GM12878 (cell line): Measurements from ENCODE around the gene TDRD9. TPM values are rescaled to one million over a fixed set of nuclear protein-coding genes. Genes with fewer than 3 reads are reported as not detected.
"Not testable (repeated sequence)": the region's sequence is repeated elsewhere in the genome, so short reads cannot be mapped to it uniquely, and the experiment has no call there.

Experiments used
- ATAC-seq: fragments of 200-7000 bp; cut with Tn5 transposase; 3 replicates; pipeline ENCODE4 v1.9.1; 2020; ENCODE audit warnings: mild to moderate bottlenecking, moderate library complexity
- BruUV-seq: library from RNA; stranded (reverse); fragments of 400-500 nt; replicated peaks from 2 replicates; lab custom pipeline; 2021; lab: Mats Ljungman, UMichigan
- CTCF ChIA-PET: fragments of 300-600 bp; sonication (Branson Sonifier 250); formaldehyde crosslinking; extraction: SDS; loops from one replicate; lab custom pipeline; 2021; ENCODE audit warnings: inconsistent platforms; lab: Yijun Ruan, JAX
- POLR2A ChIA-PET: fragments of 350-600 bp; formaldehyde crosslinking; extraction: SDS; loops from one replicate; lab custom pipeline; 2021; ENCODE audit warnings: inconsistent platforms; lab: Charles Lee
- RAD21 ChIA-PET: fragments of 300-600 bp; sonication (Branson Sonifier 250); formaldehyde crosslinking; loops from one replicate; lab custom pipeline; 2023; ENCODE audit warnings: antibody characterized with exemption; ENCODE audit not compliant: unreplicated experiment; lab: Charles Lee
- SMC1A ChIA-PET: fragments of 300-600 bp; sonication (Branson Sonifier 250); formaldehyde crosslinking; loops from one replicate; lab custom pipeline; 2023; ENCODE audit not compliant: unreplicated experiment, uncharacterized antibody; lab: Charles Lee
- DNase-seq: peaks from one replicate; pipeline ENCODE4 v3.0.0-alpha.2; 2011; ENCODE audit warnings: low read depth, low spot score
- FAIRE-seq: peaks from 3 replicates; lab custom pipeline; 2011; peaks lifted over from hg19 to GRCh38; lab: Jason Lieb, UNC
- H2AFZ ChIP-seq: 2 replicates; pipeline ENCODE4 v1.6.0; 2011; ENCODE audit warnings: low read depth, low read length, control low read depth; ENCODE audit not compliant: control insufficient read depth
- H3K27ac ChIP-seq: 2 replicates; pipeline ENCODE4 v1.5.1; 2011; ENCODE audit warnings: control low read depth; ENCODE audit not compliant: control insufficient read depth, insufficient read depth
- H3K27me3 ChIP-seq, 2 experiments: replicated peaks in 1 of 2; 2 replicates each; pipeline versions ENCODE4 v1.6.0 to v1.6.1; 2011; ENCODE audit warnings: low read length in 1 of 2; ENCODE audit not compliant: control insufficient read depth in 2 of 2, insufficient read depth in 2 of 2
- H3K36me3 ChIP-seq, 2 experiments: 2 replicates each; pipeline ENCODE4 v1.5.1; 2011; ENCODE audit warnings: low read length in 1 of 2; ENCODE audit not compliant: control insufficient read depth in 2 of 2, insufficient read depth in 2 of 2
- H3K4me1 ChIP-seq: 2 replicates; pipeline ENCODE4 v1.6.1; 2011; ENCODE audit warnings: mild to moderate bottlenecking, low read length, moderate library complexity, mixed read lengths; ENCODE audit not compliant: control insufficient read depth, insufficient read depth
- H3K4me2 ChIP-seq: 2 replicates; pipeline ENCODE4 v1.6.0; 2011; ENCODE audit warnings: control low read depth; ENCODE audit not compliant: control insufficient read depth, insufficient read depth
- H3K4me3 ChIP-seq: fragments of 200-600 bp; sonication (generic); 2 replicates; pipeline ENCODE4 v1.5.1; 2016
- H3K79me2 ChIP-seq: 2 replicates; pipeline ENCODE4 v1.6.0; 2011; ENCODE audit warnings: low read length; ENCODE audit not compliant: control insufficient read depth, insufficient read depth
- H3K9ac ChIP-seq: 2 replicates; pipeline ENCODE4 v1.8.0; 2011; ENCODE audit warnings: low read length, control low read depth, mixed read lengths; ENCODE audit not compliant: control insufficient read depth, insufficient read depth
- H3K9me3 ChIP-seq: replicated peaks from 3 replicates; pipeline ENCODE4 v1.5.1; 2011; ENCODE audit warnings: mild to moderate bottlenecking, low read length; ENCODE audit not compliant: control insufficient read depth, insufficient read depth
- H4K20me1 ChIP-seq: 2 replicates; pipeline ENCODE4 v1.6.0; 2011; ENCODE audit not compliant: control insufficient read depth, insufficient read depth
- CHD4 ChIP-seq: fragments of 200-600 bp; sonication (generic); IDR thresholded peaks from 2 replicates; pipeline ENCODE4 v1.6.1; 2016; ENCODE audit warnings: mild to moderate bottlenecking
- FOXM1 ChIP-seq: IDR thresholded peaks from 2 replicates; pipeline ENCODE4 v1.6.1; 2012; ENCODE audit warnings: low read depth, mild to moderate bottlenecking, inconsistent platforms, low read length, moderate library complexity
- IKZF2 ChIP-seq, 2 experiments: fragments of 450-650 bp; IDR thresholded peaks; 2 replicates each; pipeline ENCODE4 v1.6.1; 2017; ENCODE audit warnings: mild to moderate bottlenecking in 2 of 2, moderate library complexity in 2 of 2
- MEF2A ChIP-seq: IDR thresholded peaks from 2 replicates; pipeline ENCODE4 v1.6.1; 2011; ENCODE audit warnings: low read depth, mild to moderate bottlenecking, low read length, moderate library complexity; ENCODE audit not compliant: insufficient read depth
- NR2C1 ChIP-seq: fragments of 450-650 bp; IDR thresholded peaks from 2 replicates; pipeline ENCODE4 v1.6.1; 2017; ENCODE audit warnings: antibody characterized with exemption, mild to moderate bottlenecking, moderate library complexity
- NR2C2 ChIP-seq: IDR thresholded peaks from 2 replicates; pipeline ENCODE4 v1.6.1; 2011; ENCODE audit warnings: borderline replicate concordance, low read depth; ENCODE audit not compliant: control insufficient read depth, insufficient read length
- TCF3 ChIP-seq: IDR thresholded peaks from 2 replicates; pipeline ENCODE4 v1.6.1; 2012; ENCODE audit warnings: low read depth, mild to moderate bottlenecking, low read length, borderline replicate concordance; ENCODE audit not compliant: insufficient read depth
- WGBS: methylation state at CpG from one replicate; pipeline ENCODE4 v1.1.6; 2016; ENCODE audit warnings: low lambda C conversion rate; ENCODE audit not compliant: insufficient replicate concordance, insufficient coverage; ENCODE audit errors: missing lambda C conversion rate; 5-methylcytosine and 5-hydroxymethylcytosine counted together
- in situ Hi-C: fragments of 300-500 bp; cut with MboI; formaldehyde crosslinking; loops from 9 replicates; pipeline ENCODE4 v1.14.3; 2018; ENCODE audit warnings: mixed read lengths
- intact Hi-C: fragments of 100-400 bp; cut with micrococcal nuclease; formaldehyde crosslinking; loops from one replicate; pipeline ENCODE4 v1.14.2; 2022; ENCODE audit not compliant: unreplicated experiment
- polyA plus RNA-seq, 11 experiments: library from polyadenylated mRNA; depleted of rRNA in 4 of 11; unstranded in 6 of 11; stranded (reverse) in 5 of 11; fragments of >200 nt; fragmentation: Nextera tagmentation in 4 of 11; fragmentation: Illumina TruSeq in 1 of 11; extraction: Ambion mirVana in 4 of 11; extraction: Trizol in 1 of 11; gene quantifications; 1 replicate in 1 of 11; 2 replicates in 10 of 11; pipeline versions ENCODE4 v1.2.1 to v1.2.3, GENCODE V29; 2011 to 2016; ENCODE audit warnings: inconsistent platforms in 2 of 11, missing spikeins in 2 of 11, low read depth in 1 of 11
- total RNA-seq, 4 experiments: library from RNA; depleted of rRNA in 3 of 4; stranded (reverse); fragments of >200 nt in 3 of 4; fragmentation: Illumina TruSeq in 1 of 4; extraction: Trizol in 1 of 4; gene quantifications; 2 replicates each; pipeline versions ENCODE4 v1.2.1 to v1.2.3, GENCODE V29; 2013 to 2021
- TF ChIP-seq, protein P1 (sequence below): fragments of 450-650 bp; formaldehyde crosslinking; IDR thresholded peaks from 2 replicates; pipeline ENCODE4 v1.4.0; 2020; ENCODE audit warnings: mild to moderate bottlenecking, moderate library complexity
- TF ChIP-seq, protein P2 (sequence below): IDR thresholded peaks from 2 replicates; pipeline ENCODE4 v1.6.1; 2012; ENCODE audit warnings: mild to moderate bottlenecking, low read depth, low read length

The TDRD9 gene
- total and polyA plus RNA-seq, 10 of the 15 experiments (the other 5 are each of a cell fraction or from before 2014, with no cell fraction given), result 0.12 TPM; not detected in 9

GRCh38 chr14:103889002-103889312 lies 39.3 kb upstream of the TDRD9 start:
- intact Hi-C loops, H3K36me3 ChIP-seq, ATAC-seq, in situ Hi-C loops, H3K4me3 ChIP-seq, H3K9me3 ChIP-seq, RAD21 ChIA-PET, H3K4me2 ChIP-seq, BruUV-seq, H3K9ac ChIP-seq, SMC1A ChIA-PET, H3K27me3 ChIP-seq, FAIRE-seq, DNase-seq, H3K27ac ChIP-seq, H3K79me2 ChIP-seq, H4K20me1 ChIP-seq, POLR2A ChIA-PET, H3K4me1 ChIP-seq, H2AFZ ChIP-seq: not testable (repeated sequence)
- 10% methylated on average over 6 of the region's 8 CpGs for WGBS
- CTCF ChIA-PET, result interaction anchor here (0.6 to 0.7 kb wide), 2 partner anchors 27 to 434 kb away, joined by 3 read pairs; no protein-coding TSS in a partner anchor

DNA sequence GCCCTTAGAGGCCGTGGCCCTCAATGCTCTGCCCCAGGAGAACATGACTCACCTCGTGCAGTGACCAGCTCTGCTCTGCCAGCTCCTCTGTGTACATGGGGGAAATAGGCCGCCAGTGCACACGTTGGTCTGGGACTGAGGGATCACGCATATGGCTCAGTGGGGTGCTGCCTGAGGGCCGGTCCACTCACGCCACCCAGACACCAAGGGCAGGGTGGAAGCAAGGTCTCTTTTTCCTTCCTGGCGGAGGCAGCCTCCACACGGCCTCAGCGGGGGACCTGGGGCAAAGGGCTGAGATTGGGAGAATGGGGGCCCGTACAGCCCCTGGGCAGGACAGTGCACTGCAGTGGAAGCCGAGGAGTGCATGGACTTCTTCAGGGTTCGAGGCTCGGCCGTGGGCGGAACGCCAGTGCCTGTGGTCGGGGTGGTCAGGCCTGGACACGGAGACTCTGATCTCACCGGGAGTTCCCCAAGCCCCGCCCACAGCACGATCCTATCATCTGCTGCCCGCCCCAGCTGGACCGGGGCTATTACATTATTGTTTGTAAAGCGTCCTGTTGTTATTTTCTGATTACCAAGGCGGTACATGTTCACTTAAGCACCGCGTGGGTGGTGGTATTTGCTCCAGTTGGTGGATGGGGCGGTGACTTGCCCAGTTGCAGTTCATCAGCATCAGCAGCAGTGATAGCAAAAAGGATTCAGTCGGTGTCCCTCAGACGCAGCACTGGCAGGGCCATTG lies 38.8 kb upstream of the TDRD9 start:
- Histone ChIP-seq H3K4me2 (no peak overlapping the region), H2AFZ (no peak overlapping the region), H3K36me3 (no peaks in the 10 kb centered on the region), H3K79me2 (no peaks in the 10 kb centered on the region), H3K27ac (no peak overlapping the region), H3K9me3 (no peaks in the 10 kb centered on the region), H3K27me3 (no peaks in the 10 kb centered on the region; a peak in 1 of 4 replicates), H3K4me1 (no peaks in the 10 kb centered on the region), H3K9ac (no peak overlapping the region), H3K4me3 (no peak overlapping the region), H4K20me1 (no peaks in the 10 kb centered on the region; the same call in 1 of the 2 replicates)
- in situ Hi-C loops, result no loop called here
- intact Hi-C loops, result no loop called here
- BruUV-seq, result no TSS peak
- DNase-seq, result no peak
- FAIRE-seq, result no peak
- SMC1A ChIA-PET, result no interaction called here
- CTCF ChIA-PET, result interaction anchor here (0.7 kb wide), 1 partner anchor 26 kb away, joined by 3 read pairs; no protein-coding TSS in a partner anchor
- WGBS, result 50% methylated on average over 31 of the region's 31 CpGs
- POLR2A ChIA-PET, result no interaction called here
- no peak for ATAC-seq
- RAD21 ChIA-PET, result no interaction called here
- TF ChIP-seq, protein P1, sequence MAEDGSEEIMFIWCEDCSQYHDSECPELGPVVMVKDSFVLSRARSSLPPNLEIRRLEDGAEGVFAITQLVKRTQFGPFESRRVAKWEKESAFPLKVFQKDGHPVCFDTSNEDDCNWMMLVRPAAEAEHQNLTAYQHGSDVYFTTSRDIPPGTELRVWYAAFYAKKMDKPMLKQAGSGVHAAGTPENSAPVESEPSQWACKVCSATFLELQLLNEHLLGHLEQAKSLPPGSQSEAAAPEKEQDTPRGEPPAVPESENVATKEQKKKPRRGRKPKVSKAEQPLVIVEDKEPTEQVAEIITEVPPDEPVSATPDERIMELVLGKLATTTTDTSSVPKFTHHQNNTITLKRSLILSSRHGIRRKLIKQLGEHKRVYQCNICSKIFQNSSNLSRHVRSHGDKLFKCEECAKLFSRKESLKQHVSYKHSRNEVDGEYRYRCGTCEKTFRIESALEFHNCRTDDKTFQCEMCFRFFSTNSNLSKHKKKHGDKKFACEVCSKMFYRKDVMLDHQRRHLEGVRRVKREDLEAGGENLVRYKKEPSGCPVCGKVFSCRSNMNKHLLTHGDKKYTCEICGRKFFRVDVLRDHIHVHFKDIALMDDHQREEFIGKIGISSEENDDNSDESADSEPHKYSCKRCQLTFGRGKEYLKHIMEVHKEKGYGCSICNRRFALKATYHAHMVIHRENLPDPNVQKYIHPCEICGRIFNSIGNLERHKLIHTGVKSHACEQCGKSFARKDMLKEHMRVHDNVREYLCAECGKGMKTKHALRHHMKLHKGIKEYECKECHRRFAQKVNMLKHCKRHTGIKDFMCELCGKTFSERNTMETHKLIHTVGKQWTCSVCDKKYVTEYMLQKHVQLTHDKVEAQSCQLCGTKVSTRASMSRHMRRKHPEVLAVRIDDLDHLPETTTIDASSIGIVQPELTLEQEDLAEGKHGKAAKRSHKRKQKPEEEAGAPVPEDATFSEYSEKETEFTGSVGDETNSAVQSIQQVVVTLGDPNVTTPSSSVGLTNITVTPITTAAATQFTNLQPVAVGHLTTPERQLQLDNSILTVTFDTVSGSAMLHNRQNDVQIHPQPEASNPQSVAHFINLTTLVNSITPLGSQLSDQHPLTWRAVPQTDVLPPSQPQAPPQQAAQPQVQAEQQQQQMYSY (CRISPR knock-in tag), result no peak
- TF ChIP-seq, protein P2, sequence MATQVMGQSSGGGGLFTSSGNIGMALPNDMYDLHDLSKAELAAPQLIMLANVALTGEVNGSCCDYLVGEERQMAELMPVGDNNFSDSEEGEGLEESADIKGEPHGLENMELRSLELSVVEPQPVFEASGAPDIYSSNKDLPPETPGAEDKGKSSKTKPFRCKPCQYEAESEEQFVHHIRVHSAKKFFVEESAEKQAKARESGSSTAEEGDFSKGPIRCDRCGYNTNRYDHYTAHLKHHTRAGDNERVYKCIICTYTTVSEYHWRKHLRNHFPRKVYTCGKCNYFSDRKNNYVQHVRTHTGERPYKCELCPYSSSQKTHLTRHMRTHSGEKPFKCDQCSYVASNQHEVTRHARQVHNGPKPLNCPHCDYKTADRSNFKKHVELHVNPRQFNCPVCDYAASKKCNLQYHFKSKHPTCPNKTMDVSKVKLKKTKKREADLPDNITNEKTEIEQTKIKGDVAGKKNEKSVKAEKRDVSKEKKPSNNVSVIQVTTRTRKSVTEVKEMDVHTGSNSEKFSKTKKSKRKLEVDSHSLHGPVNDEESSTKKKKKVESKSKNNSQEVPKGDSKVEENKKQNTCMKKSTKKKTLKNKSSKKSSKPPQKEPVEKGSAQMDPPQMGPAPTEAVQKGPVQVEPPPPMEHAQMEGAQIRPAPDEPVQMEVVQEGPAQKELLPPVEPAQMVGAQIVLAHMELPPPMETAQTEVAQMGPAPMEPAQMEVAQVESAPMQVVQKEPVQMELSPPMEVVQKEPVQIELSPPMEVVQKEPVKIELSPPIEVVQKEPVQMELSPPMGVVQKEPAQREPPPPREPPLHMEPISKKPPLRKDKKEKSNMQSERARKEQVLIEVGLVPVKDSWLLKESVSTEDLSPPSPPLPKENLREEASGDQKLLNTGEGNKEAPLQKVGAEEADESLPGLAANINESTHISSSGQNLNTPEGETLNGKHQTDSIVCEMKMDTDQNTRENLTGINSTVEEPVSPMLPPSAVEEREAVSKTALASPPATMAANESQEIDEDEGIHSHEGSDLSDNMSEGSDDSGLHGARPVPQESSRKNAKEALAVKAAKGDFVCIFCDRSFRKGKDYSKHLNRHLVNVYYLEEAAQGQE, result no peak
- TF ChIP-seq FOXM1, result no peak
- TF ChIP-seq IKZF2 (IDR thresholded peaks at IDR 0.05), result no peak
- TF ChIP-seq CHD4, result no peak
- TF ChIP-seq NR2C2, result no peak
- TF ChIP-seq NR2C1, result no peak
- TF ChIP-seq TCF3, result no peak
- no peak for TF ChIP-seq MEF2A
